ENCODE measurements around the gene ZNF689. TPM values are rescaled to one million over a fixed set of nuclear protein-coding genes. Genes with fewer than 3 reads are reported as not detected.
"Not testable (repeated sequence)": the region's sequence is repeated elsewhere in the genome, so short reads cannot be mapped to it uniquely, and the experiment has no call there.

The ZNF689 gene
- total and polyA plus RNA-seq, 10 donors: 3.5 to 14.6 (median 9.6) TPM

GRCh38 chr16:30602616-30603277 is 7.4 kb downstream of the ZNF689 start:
- intact Hi-C loops (cut with DNase I; ENCODE audit: low total_unique reads): no loop called here

GRCh38 chr16:30601966-30602365 is 8.2 kb downstream of the ZNF689 start:
- Histone ChIP-seq H3K27ac (peak overlapping the region in 1 of 8 donors; percentile 0), H3K27me3 (replicated peaks in 1 of 7) (no peaks in the 10 kb centered on the region), H3K36me3 (peaks cover 3 to 52% (median 42%) of the 10 kb centered on the region in 6 donors), H3K4me3 (no peak overlapping the region), H3K4me1 (peaks cover 0 to 60% (median 26%) of the 10 kb centered on the region in 6 donors), H3K9me3 (no peaks in the 10 kb centered on the region)
- no peak for DNase-seq
- intact Hi-C loops (cut with DNase I; ENCODE audit: low total_unique reads): no loop called here
- 60 to 82% (median 75%) methylated on average over 4 of the region's 4 CpGs for WGBS, 5 donors
- TF ChIP-seq POLR2AphosphoS5 (IDR thresholded peaks at IDR 0.05): no peak

More at GRCh38 chr16:30602616-30603277, 7.4 kb downstream of the ZNF689 start:
- WGBS, 5 donors: 64 to 84% (median 77%) methylated on average over 4 of the region's 4 CpGs
- H3K27me3 ChIP-seq (replicated peaks in 1 of 7): no peaks in the 10 kb centered on the region
- no peaks in the 10 kb centered on the region for H3K9me3 ChIP-seq
- H3K4me3 ChIP-seq: no peak overlapping the region
- peak overlapping the region in 2 of 8 donors; percentile 0 to 38 for H3K27ac ChIP-seq
- peaks cover 0 to 63% (median 31%) of the 10 kb centered on the region in 6 donors for H3K4me1 ChIP-seq
- DNase-seq: no peak
- peaks cover 3 to 59% (median 46%) of the 10 kb centered on the region in 6 donors for H3K36me3 ChIP-seq
- peak in 1 of 3 donors; percentile 20 for TF ChIP-seq POLR2AphosphoS5 (IDR thresholded peaks at IDR 0.05)
- no peak for TF ChIP-seq POLR2A (IDR thresholded peaks at IDR 0.05)

GRCh38 chr16:30600929-30601328 is 9.3 kb downstream of the ZNF689 start:
- peaks cover 3 to 41% (median 34%) of the 10 kb centered on the region in 6 donors for H3K36me3 ChIP-seq
- no peak overlapping the region for H3K4me3 ChIP-seq
- peaks cover 0 to 53% (median 21%) of the 10 kb centered on the region in 6 donors for H3K4me1 ChIP-seq
- intact Hi-C loops (cut with DNase I; ENCODE audit: low total_unique reads): no loop called here
- H3K9me3 ChIP-seq: no peaks in the 10 kb centered on the region
- no peaks in the 10 kb centered on the region for H3K27me3 ChIP-seq (replicated peaks in 1 of 7)
- 93 to 98% (median 96%) methylated on average over 2 of the region's 2 CpGs for WGBS, 5 donors
- DNase-seq: no peak
- TF ChIP-seq POLR2A (IDR thresholded peaks at IDR 0.05) (no peak), POLR2AphosphoS5 (IDR thresholded peaks at IDR 0.05) (no peak), CTCF (IDR thresholded peaks at IDR 0.05 in 8 of 11, conservative IDR thresholded peaks at IDR 0.05 in 3 of 11) (no peak)
- no peak overlapping the region for H3K27ac ChIP-seq

- H3K27ac ChIP-seq: no peak overlapping the region
- DNase-seq: no peak
- H3K9me3 ChIP-seq: no peaks in the 10 kb centered on the region
- no peak for TF ChIP-seq CTCF (IDR thresholded peaks at IDR 0.05 in 8 of 11, conservative IDR thresholded peaks at IDR 0.05 in 3 of 11)
- TF ChIP-seq POLR2AphosphoS5 (IDR thresholded peaks at IDR 0.05): no peak
- TF ChIP-seq POLR2A (IDR thresholded peaks at IDR 0.05): no peak
- intact Hi-C loops (cut with DNase I; ENCODE audit: low total_unique reads): no loop called here
- WGBS, 5 donors: 88 to 97% (median 96%) methylated on average over 3 of the region's 3 CpGs
- no peaks in the 10 kb centered on the region for H3K27me3 ChIP-seq (replicated peaks in 1 of 7)
- peaks cover 0 to 45% (median 15%) of the 10 kb centered on the region in 6 donors for H3K4me1 ChIP-seq
- H3K36me3 ChIP-seq: peaks cover 3 to 34% (median 27%) of the 10 kb centered on the region in 6 donors
- no peak overlapping the region for H3K4me3 ChIP-seq
Measured at GRCh38 chr16:30600215-30600614, 10.0 kb downstream of the ZNF689 start.

- Histone ChIP-seq H3K27me3 (replicated peaks in 1 of 7) (no peaks in the 10 kb centered on the region), H3K4me3 (no peak overlapping the region), H3K9me3 (no peaks in the 10 kb centered on the region), H3K27ac (no peak overlapping the region), H3K4me1 (peaks cover 0 to 2% (median 0%) of the 10 kb centered on the region in 6 donors), H3K36me3 (no peaks in the 10 kb centered on the region)
- intact Hi-C loops (cut with DNase I; ENCODE audit: low total_unique reads): no loop called here
- 93 to 98% (median 95%) methylated on average over 4 of the region's 4 CpGs for WGBS, 5 donors
- DNase-seq: no peak
- TF ChIP-seq POLR2A (IDR thresholded peaks at IDR 0.05) (no peak), CTCF (IDR thresholded peaks at IDR 0.05 in 8 of 11, conservative IDR thresholded peaks at IDR 0.05 in 3 of 11) (no peak)
Measured at GRCh38 chr16:30592871-30593270, 17.3 kb downstream of the ZNF689 start.

- DNase-seq; intact Hi-C loops (cut with DNase I; ENCODE audit: low total_unique reads); H3K4me3 ChIP-seq; H3K36me3 ChIP-seq; H3K9me3 ChIP-seq; H3K27me3 ChIP-seq (replicated peaks in 1 of 7): not testable (repeated sequence)
- Histone ChIP-seq H3K4me1 (peaks cover 5 to 21% (median 13%) of the 10 kb centered on the region in 6 donors), H3K27ac (peak overlapping the region in 1 of 8 donors; percentile 42)
- 92 to 99% (median 97%) methylated on average over 9 of the region's 9 CpGs for WGBS, 5 donors
Measured at GRCh38 chr16:30590869-30591268, 19.3 kb downstream of the ZNF689 start.

GRCh38 chr16:30589582-30589981 is 20.6 kb downstream of the ZNF689 start:
- intact Hi-C loops (cut with DNase I; ENCODE audit: low total_unique reads); H3K27ac ChIP-seq; H3K4me3 ChIP-seq; H3K27me3 ChIP-seq (replicated peaks in 1 of 7); H3K9me3 ChIP-seq; DNase-seq; H3K36me3 ChIP-seq: not testable (repeated sequence)
- peaks cover 7 to 31% (median 22%) of the 10 kb centered on the region in 6 donors for H3K4me1 ChIP-seq
- 78 to 94% (median 86%) methylated on average over 2 of the region's 2 CpGs for WGBS, 5 donors

Measured in spleen (tissue), 11 donors.